HepG2 (cell line): ENCODE results near the gene NLRP12. TPM values are rescaled to one million over a fixed set of nuclear protein-coding genes. Genes with fewer than 3 reads are reported as not detected.

Experiments
- AGO1 ChIP-seq: fragments of 200-400 bp; formaldehyde crosslinking; IDR thresholded peaks from 2 replicates; pipeline ENCODE4 v1.6.1; 2017; ENCODE audit warnings: mild to moderate bottlenecking, low read depth, low read length, moderate library complexity; ENCODE audit not compliant: poor library complexity, severe bottlenecking
- AHR ChIP-seq: IDR thresholded peaks from 2 replicates; pipeline ENCODE4 v1.6.1; 2018; ENCODE audit warnings: missing genetic modification reagents, missing compliant biosample characterization
- ARHGAP35 ChIP-seq: sonication (generic); formaldehyde crosslinking; IDR thresholded peaks from 2 replicates; pipeline ENCODE4 v1.9.0; 2022; ENCODE audit warnings: mild to moderate bottlenecking, inconsistent platforms, moderate library complexity, missing genetic modification reagents, borderline replicate concordance
- ATF2 ChIP-seq: sonication (generic); formaldehyde crosslinking; IDR thresholded peaks from 2 replicates; pipeline ENCODE4 v1.4.0; 2020; ENCODE audit warnings: missing genetic modification reagents
- BORCS8-MEF2B ChIP-seq: sonication (generic); formaldehyde crosslinking; IDR thresholded peaks from 2 replicates; pipeline ENCODE4 v1.8.0; 2022; ENCODE audit warnings: mild to moderate bottlenecking, missing genetic modification reagents
- DR1 ChIP-seq: sonication (generic); formaldehyde crosslinking; IDR thresholded peaks from 2 replicates; pipeline ENCODE4 v1.8.0; 2021; ENCODE audit warnings: mild to moderate bottlenecking, missing genetic modification reagents, inconsistent platforms
- FOSL2 ChIP-seq: sonication (generic); formaldehyde crosslinking; IDR thresholded peaks from 2 replicates; pipeline ENCODE4 v1.4.0; 2020; ENCODE audit warnings: missing genetic modification reagents
- FOXP1 ChIP-seq, 2 experiments: fragments of 450-650 bp in 1 of 2; IDR thresholded peaks; 2 replicates each; pipeline ENCODE4 v1.6.1; 2017 to 2018; ENCODE audit warnings: antibody characterized with exemption in 1 of 2
- GFI1 ChIP-seq: sonication (generic); formaldehyde crosslinking; IDR thresholded peaks from 2 replicates; pipeline ENCODE4 v1.5.0; 2020; ENCODE audit warnings: missing genetic modification reagents, mild to moderate bottlenecking, borderline replicate concordance
- HNF4A ChIP-seq: sonication (generic); formaldehyde crosslinking; IDR thresholded peaks from 2 replicates; pipeline ENCODE4 v1.4.0; 2020; ENCODE audit warnings: missing genetic modification reagents
- KLF11 ChIP-seq: IDR thresholded peaks from 2 replicates; pipeline ENCODE4 v1.6.1; 2016; ENCODE audit warnings: missing compliant biosample characterization
- NR2F6 ChIP-seq, 2 experiments: IDR thresholded peaks; 2 replicates each; pipeline ENCODE4 v1.6.1; 2016; ENCODE audit warnings: antibody characterized with exemption in 1 of 2, mild to moderate bottlenecking in 1 of 2
- PAF1 ChIP-seq: IDR thresholded peaks from 2 replicates; pipeline ENCODE4 v1.6.1; 2016; ENCODE audit warnings: missing genetic modification reagents, missing compliant biosample characterization
- RFX5 ChIP-seq: IDR thresholded peaks from 2 replicates; pipeline ENCODE4 v1.6.1; 2011; ENCODE audit warnings: low read depth, low read length, improper control_type of control experiment
- SMAD3 ChIP-seq: sonication (generic); formaldehyde crosslinking; IDR thresholded peaks from 2 replicates; pipeline ENCODE4 v1.4.0; 2020; ENCODE audit warnings: missing genetic modification reagents
- SOX6 ChIP-seq, 2 experiments: fragments of 450-650 bp in 1 of 2; sonication (generic) in 1 of 2; formaldehyde crosslinking in 1 of 2; IDR thresholded peaks; 2 replicates each; pipeline versions ENCODE4 v1.4.0 to v1.6.1; 2017 to 2020; ENCODE audit warnings: antibody characterized with exemption in 1 of 2, mild to moderate bottlenecking in 1 of 2, missing genetic modification reagents in 1 of 2
- SSRP1 ChIP-seq: IDR thresholded peaks from 2 replicates; pipeline ENCODE4 v1.6.1; 2016; ENCODE audit warnings: control low read depth
- ZNF552 ChIP-seq: sonication (generic); formaldehyde crosslinking; IDR thresholded peaks from 2 replicates; pipeline ENCODE4 v1.9.0; 2022; ENCODE audit warnings: missing genetic modification reagents, mild to moderate bottlenecking, borderline replicate concordance
- ZNF556 ChIP-seq: sonication (generic); formaldehyde crosslinking; IDR thresholded peaks from 2 replicates; pipeline ENCODE4 v1.4.0; 2020; ENCODE audit warnings: mild to moderate bottlenecking, missing genetic modification reagents, borderline replicate concordance
- ZNF614 ChIP-seq: IDR thresholded peaks from 2 replicates; pipeline ENCODE4 v1.6.1; 2018; ENCODE audit warnings: missing biosample characterization, missing genetic modification reagents, inconsistent platforms, borderline replicate concordance
- ZNF691 ChIP-seq: sonication (generic); formaldehyde crosslinking; IDR thresholded peaks from 2 replicates; pipeline ENCODE4 v1.4.0; 2020; ENCODE audit warnings: missing genetic modification reagents, low read depth, mild to moderate bottlenecking, borderline replicate concordance
- ZNF747 ChIP-seq: sonication (generic); formaldehyde crosslinking; IDR thresholded peaks from 2 replicates; pipeline ENCODE4 v1.8.1; 2023; ENCODE audit warnings: missing genetic modification reagents, mild to moderate bottlenecking, borderline replicate concordance
- polyA plus RNA-seq, 8 experiments: library from polyadenylated mRNA; depleted of rRNA in 3 of 8; stranded (reverse) in 7 of 8; unstranded in 1 of 8; fragments of >200 nt; fragmentation: Illumina TruSeq in 4 of 8; extraction: Trizol in 4 of 8; gene quantifications; 2 replicates each; pipeline versions ENCODE4 v1.2.1 to v1.2.3, GENCODE V29; 2011 to 2016; ENCODE audit warnings: low read depth in 4 of 8, missing spikeins in 1 of 8, mixed read lengths in 1 of 8; ENCODE audit not compliant: insufficient read depth in 1 of 8
- total RNA-seq, 5 experiments: library from RNA; depleted of rRNA; stranded (reverse); fragments of >200 nt; fragmentation: Illumina TruSeq; extraction: Trizol; gene quantifications; 2 replicates each; pipeline ENCODE4 v1.2.3, GENCODE V29; 2016; ENCODE audit warnings: low read depth in 1 of 5
- TF ChIP-seq, protein P1 (sequence below): sonication (generic); formaldehyde crosslinking; IDR thresholded peaks from 2 replicates; pipeline ENCODE4 v1.4.0; 2020; ENCODE audit warnings: low read depth, missing genetic modification reagents

Gene NLRP12
- total and polyA plus RNA-seq, 2 of the 13 experiments (the other 11 are each of a cell fraction or from before 2014, with no cell fraction given): 0.15 to 0.20 TPM

DNA sequence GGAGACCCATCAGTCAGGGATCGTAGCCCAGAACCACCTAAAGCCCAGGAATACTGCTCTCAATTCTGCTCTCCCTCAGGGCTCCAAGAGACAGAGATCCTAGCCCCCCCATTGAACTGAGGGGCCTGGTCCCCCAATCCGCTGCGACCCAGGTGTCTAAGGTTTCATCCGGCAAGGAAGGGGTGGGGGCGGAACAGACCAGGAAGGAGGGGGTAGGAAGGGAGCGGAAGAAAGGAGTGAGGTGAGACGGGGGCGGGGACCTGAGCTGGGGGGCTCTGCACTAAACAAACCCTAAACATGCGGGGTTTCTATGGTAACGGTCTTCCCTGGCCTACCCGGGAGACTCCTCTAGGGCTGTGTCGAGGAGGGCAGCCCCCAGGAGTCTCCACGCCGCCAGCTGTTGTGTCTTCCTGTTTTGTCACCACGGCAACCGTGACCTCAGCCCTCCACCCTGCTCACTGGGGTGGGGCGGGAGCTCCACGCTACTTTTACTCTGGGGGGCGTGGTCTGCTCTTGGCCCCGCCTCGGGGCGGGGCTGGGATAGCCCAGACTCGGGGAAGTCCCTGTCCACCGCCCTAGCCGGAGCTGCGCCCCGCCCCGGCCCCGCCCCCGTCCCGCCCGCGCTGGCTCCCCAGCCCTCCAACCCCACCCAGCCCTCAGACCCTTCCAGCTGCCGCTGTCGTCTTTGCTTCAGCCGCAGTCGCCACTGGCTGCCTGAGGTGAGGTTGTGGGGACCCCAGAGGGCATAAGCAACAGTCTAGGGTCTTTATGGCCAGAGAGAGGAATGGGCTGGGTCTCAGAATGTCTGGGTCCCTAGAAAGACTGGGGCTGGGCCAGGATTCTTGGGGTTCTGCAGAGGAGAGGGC, 43.3 kb upstream of the NLRP12 start, which contains the start of gene MYADM (continued):
- no peak for TF ChIP-seq ZNF691 (CRISPR knock-in tag)
- 0 out of 2 replicates have a peak, but pooled peaks have one; percentile 23 for TF ChIP-seq ATF2 (CRISPR knock-in tag)
- TF ChIP-seq AHR: 0 out of 2 replicates have a peak, but pooled peaks have one; percentile 21
- peak; percentile 85; the same call in 1 of the 2 replicates for TF ChIP-seq KLF11 (CRISPR knock-in tag)
- TF ChIP-seq ZNF556 (CRISPR knock-in tag): peak; percentile 91; the same call in 1 of the 2 replicates
- TF ChIP-seq NR2F6 (IDR thresholded peaks at IDR 0.05): peak; percentile 62
- peak; percentile 51 for TF ChIP-seq NR2F6 (CRISPR knock-in tag; IDR thresholded peaks at IDR 0.05)
- no peak; the same call in 1 of the 2 replicates for TF ChIP-seq BORCS8-MEF2B (CRISPR knock-in tag)
- peak; percentile 49; the same call in 1 of the 2 replicates for TF ChIP-seq DR1 (CRISPR knock-in tag)
- no peak for TF ChIP-seq ZNF747
- TF ChIP-seq SSRP1 (CRISPR knock-in tag): no peak
- TF ChIP-seq HNF4A (CRISPR knock-in tag): 0 out of 2 replicates have a peak, but pooled peaks have one; percentile 22
- TF ChIP-seq, protein P1, sequence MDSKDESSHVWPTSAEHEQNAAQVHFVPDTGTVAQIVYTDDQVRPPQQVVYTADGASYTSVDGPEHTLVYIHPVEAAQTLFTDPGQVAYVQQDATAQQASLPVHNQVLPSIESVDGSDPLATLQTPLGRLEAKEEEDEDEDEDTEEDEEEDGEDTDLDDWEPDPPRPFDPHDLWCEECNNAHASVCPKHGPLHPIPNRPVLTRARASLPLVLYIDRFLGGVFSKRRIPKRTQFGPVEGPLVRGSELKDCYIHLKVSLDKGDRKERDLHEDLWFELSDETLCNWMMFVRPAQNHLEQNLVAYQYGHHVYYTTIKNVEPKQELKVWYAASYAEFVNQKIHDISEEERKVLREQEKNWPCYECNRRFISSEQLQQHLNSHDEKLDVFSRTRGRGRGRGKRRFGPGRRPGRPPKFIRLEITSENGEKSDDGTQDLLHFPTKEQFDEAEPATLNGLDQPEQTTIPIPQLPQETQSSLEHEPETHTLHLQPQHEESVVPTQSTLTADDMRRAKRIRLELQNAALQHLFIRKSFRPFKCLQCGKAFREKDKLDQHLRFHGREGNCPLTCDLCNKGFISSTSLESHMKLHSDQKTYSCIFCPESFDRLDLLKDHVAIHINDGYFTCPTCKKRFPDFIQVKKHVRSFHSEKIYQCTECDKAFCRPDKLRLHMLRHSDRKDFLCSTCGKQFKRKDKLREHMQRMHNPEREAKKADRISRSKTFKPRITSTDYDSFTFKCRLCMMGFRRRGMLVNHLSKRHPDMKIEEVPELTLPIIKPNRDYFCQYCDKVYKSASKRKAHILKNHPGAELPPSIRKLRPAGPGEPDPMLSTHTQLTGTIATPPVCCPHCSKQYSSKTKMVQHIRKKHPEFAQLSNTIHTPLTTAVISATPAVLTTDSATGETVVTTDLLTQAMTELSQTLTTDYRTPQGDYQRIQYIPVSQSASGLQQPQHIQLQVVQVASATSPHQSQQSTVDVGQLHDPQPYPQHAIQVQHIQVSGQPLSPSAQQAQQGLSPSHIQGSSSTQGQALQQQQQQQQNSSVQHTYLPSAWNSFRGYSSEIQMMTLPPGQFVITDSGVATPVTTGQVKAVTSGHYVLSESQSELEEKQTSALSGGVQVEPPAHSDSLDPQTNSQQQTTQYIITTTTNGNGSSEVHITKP (CRISPR knock-in tag): peak; percentile 78
- TF ChIP-seq ARHGAP35 (CRISPR knock-in tag): no peak
- TF ChIP-seq ZNF552 (CRISPR knock-in tag): no peak
- no peak for TF ChIP-seq FOXP1 (IDR thresholded peaks at IDR 0.05)
- peak; percentile 50; the same call in 1 of the 2 replicates for TF ChIP-seq FOXP1 (CRISPR knock-in tag; IDR thresholded peaks at IDR 0.05)
- no peak for TF ChIP-seq PAF1
- TF ChIP-seq SOX6 (IDR thresholded peaks at IDR 0.05): no peak
- TF ChIP-seq SOX6 (CRISPR knock-in tag; IDR thresholded peaks at IDR 0.05): peak; percentile 46; the same call in 1 of the 2 replicates
- TF ChIP-seq FOSL2: peak; percentile 36; the same call in 1 of the 2 replicates
- no peak for TF ChIP-seq GFI1 (CRISPR knock-in tag)
- peak; percentile 65 for TF ChIP-seq AGO1
- peak; percentile 85 for TF ChIP-seq RFX5
- 0 out of 2 replicates have a peak, but pooled peaks have one; percentile 70 for TF ChIP-seq ZNF614 (CRISPR knock-in tag)
- TF ChIP-seq SMAD3 (CRISPR knock-in tag): peak; percentile 28; the same call in 1 of the 2 replicates
